NT2/D1 (cell line): ENCODE results near the gene SYTL2.

Experiments used
- DNase-seq: peaks from one replicate; pipeline ENCODE4 v3.0.0-alpha.2; 2011; ENCODE audit warnings: low read depth, low spot score
- H3K27me3 ChIP-seq: 2 replicates; pipeline ENCODE4 v1.6.0; 2011; ENCODE audit warnings: mild to moderate bottlenecking; ENCODE audit not compliant: insufficient read length, insufficient read depth
- H3K36me3 ChIP-seq: 2 replicates; pipeline ENCODE4 v1.6.1; 2011; ENCODE audit warnings: mild to moderate bottlenecking, low read length, mixed read lengths; ENCODE audit not compliant: insufficient read depth, insufficient read length
- H3K4me1 ChIP-seq: 2 replicates; pipeline ENCODE4 v1.5.1; 2011; ENCODE audit not compliant: insufficient read depth, insufficient read length
- H3K4me3 ChIP-seq: 2 replicates; pipeline ENCODE4 v1.5.1; 2011; ENCODE audit warnings: low read depth; ENCODE audit not compliant: insufficient read length
- H3K9ac ChIP-seq: 2 replicates; pipeline ENCODE4 v1.6.0; 2011; ENCODE audit warnings: low read depth; ENCODE audit not compliant: insufficient read length
- H3K9me3 ChIP-seq: 2 replicates; pipeline ENCODE4 v1.5.1; 2011; ENCODE audit warnings: mild to moderate bottlenecking, low read length; ENCODE audit not compliant: insufficient read depth
- SUZ12 ChIP-seq: IDR thresholded peaks from 2 replicates; pipeline ENCODE4 v1.6.1; 2011; ENCODE audit not compliant: insufficient read length, insufficient read depth; ENCODE audit errors: extremely low read depth
- YY1 ChIP-seq: IDR thresholded peaks from 2 replicates; pipeline ENCODE4 v1.6.1; 2011; ENCODE audit not compliant: insufficient read length, insufficient read depth
- ZNF274 ChIP-seq: IDR thresholded peaks from 2 replicates; pipeline ENCODE4 v1.6.1; 2011; ENCODE audit warnings: mild to moderate bottlenecking, low read depth, low read length

SYTL2 gene

DNA sequence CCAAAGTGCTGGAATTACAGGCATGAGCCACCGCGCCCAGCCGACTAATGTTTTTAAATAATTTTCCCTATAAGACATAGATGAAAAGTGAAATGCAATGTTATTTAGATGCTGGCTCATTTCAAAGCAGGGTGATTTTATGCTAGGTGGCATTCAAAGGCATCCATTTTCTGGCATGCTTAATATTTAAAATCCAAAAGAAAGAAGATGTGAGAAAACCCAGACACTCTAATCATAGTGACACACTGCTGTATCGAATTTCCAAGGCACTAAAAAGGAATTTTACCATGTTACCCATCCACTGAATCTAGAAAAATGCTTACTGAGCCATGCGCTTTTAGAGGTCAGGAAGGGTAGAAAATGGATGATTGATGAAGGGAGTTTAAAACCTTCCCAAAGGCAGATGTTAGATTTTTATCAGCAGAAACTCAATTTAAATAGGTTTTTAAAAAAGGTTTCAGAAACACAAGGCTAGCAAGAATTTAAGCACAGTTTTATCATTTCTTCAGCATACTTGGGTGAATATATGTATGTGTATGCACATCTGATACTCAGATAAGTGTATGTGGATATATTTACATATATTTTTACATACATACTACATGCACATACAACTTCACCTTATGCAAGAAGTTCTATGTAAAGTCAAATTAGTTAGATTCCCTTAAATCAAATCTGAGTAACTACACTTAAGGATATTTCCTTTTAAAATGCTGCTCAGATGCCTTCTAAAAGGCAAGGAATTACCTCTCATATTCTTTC, 100.8 kb downstream of the SYTL2 start:
- TF ChIP-seq YY1 (no peak), ZNF274 (no peak), SUZ12 (no peak)
- DNase-seq, result no peak
- Histone ChIP-seq H3K4me1 (no peaks in the 10 kb centered on the region), H3K27me3 (no peaks in the 10 kb centered on the region), H3K9ac (no peak overlapping the region), H3K4me3 (no peak overlapping the region), H3K36me3 (no peaks in the 10 kb centered on the region), H3K9me3 (no peaks in the 10 kb centered on the region)

GRCh38 chr11:85705800-85706199, 105.1 kb downstream of the SYTL2 start:
- DNase-seq, result no peak
- H3K27me3 ChIP-seq, result no peaks in the 10 kb centered on the region
- TF ChIP-seq ZNF274 (no peak), SUZ12 (no peak), YY1 (no peak)
- no peaks in the 10 kb centered on the region for H3K36me3 ChIP-seq
- H3K4me3 ChIP-seq, result no peak overlapping the region
- H3K4me1 ChIP-seq, result no peaks in the 10 kb centered on the region
- no peak overlapping the region for H3K9ac ChIP-seq
- no peaks in the 10 kb centered on the region for H3K9me3 ChIP-seq

DNA sequence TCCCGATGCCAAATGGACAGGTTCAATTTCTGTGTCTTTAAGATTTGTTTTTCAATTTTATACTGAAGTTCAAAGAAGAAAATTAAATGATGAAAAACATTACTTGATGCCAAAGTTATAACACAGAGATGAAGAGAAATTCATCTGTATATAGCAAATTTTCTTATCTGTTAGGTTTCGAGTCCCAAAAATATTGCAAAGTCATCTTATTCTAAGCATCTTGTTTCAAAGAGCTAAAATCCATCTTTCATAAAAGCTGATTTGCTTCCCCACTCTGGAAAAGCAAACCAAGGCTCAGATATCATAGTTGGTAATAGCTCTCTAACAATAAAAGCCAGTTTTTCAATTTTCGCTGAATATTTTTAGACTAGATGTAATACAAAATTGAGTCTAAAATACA, 106.0 kb downstream of the SYTL2 start:
- Histone ChIP-seq H3K27me3 (no peaks in the 10 kb centered on the region), H3K36me3 (no peaks in the 10 kb centered on the region), H3K4me1 (no peaks in the 10 kb centered on the region), H3K9ac (no peak overlapping the region), H3K4me3 (no peak overlapping the region), H3K9me3 (no peaks in the 10 kb centered on the region)
- DNase-seq, result no peak
- TF ChIP-seq SUZ12 (no peak), ZNF274 (no peak), YY1 (no peak)

- Histone ChIP-seq H3K36me3 (peaks cover 2% of the 10 kb centered on the region), H3K4me3 (no peak overlapping the region), H3K9me3 (no peaks in the 10 kb centered on the region), H3K9ac (no peak overlapping the region), H3K27me3 (no peaks in the 10 kb centered on the region), H3K4me1 (no peaks in the 10 kb centered on the region)
- TF ChIP-seq ZNF274 (no peak), SUZ12 (no peak), YY1 (no peak)
- DNase-seq, result no peak
Observed at GRCh38 chr11:85699957-85700741, 110.8 kb downstream of the SYTL2 start.

DNA sequence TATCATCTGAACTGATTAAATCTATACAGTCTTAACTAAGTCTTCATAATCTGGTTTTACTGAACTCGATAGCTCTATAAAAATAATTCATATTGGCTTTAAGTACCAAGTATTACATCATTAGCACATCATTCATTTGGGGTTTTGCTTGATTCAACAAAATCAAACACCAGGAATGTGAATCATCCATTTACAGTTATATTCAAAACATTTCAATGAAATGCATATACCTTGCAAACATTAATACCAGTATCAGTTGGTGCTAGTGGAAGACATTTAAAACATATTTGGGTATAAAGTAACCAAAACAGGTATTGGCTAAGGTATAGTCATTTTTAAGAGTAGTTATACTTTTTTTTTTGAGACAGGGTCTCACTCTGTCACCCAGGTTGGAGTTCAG, 112.7 kb downstream of the SYTL2 start:
- H3K36me3 ChIP-seq, result peaks cover 6% of the 10 kb centered on the region
- no peaks in the 10 kb centered on the region for H3K9me3 ChIP-seq
- H3K9ac ChIP-seq, result no peak overlapping the region
- no peak for DNase-seq
- TF ChIP-seq SUZ12, result no peak
- TF ChIP-seq YY1, result no peak
- no peak for TF ChIP-seq ZNF274
- H3K4me3 ChIP-seq, result no peak overlapping the region
- H3K4me1 ChIP-seq, result no peaks in the 10 kb centered on the region
- no peaks in the 10 kb centered on the region for H3K27me3 ChIP-seq

DNA sequence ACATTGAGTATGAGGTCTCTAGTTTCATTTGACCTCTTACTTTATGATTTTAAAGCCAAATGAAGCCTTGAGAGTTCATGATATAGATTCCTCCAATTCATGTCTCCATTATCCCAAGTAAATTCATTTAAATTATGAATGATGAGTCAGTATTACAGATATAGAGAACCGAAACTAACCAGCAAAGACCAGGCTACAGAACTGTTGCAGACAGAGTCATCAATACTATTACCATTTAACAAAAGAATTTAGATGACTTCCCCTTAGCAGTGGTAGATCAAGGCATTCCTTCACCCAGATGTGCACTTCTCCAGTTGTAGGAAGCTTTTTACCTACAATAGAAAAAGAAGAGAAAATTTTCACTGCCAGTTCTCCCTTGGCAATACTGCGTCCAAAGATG, 113.2 kb downstream of the SYTL2 start:
- DNase-seq, result no peak
- Histone ChIP-seq H3K9me3 (no peaks in the 10 kb centered on the region), H3K36me3 (peaks cover 6% of the 10 kb centered on the region), H3K27me3 (no peaks in the 10 kb centered on the region), H3K9ac (no peak overlapping the region), H3K4me1 (no peaks in the 10 kb centered on the region), H3K4me3 (no peak overlapping the region)
- no peak for TF ChIP-seq ZNF274
- TF ChIP-seq SUZ12, result no peak
- TF ChIP-seq YY1, result no peak

GRCh38 chr11:85695546-85695945, 115.4 kb downstream of the SYTL2 start:
- H3K36me3 ChIP-seq, result peaks cover 9% of the 10 kb centered on the region
- DNase-seq, result no peak
- H3K4me1 ChIP-seq, result no peaks in the 10 kb centered on the region
- H3K9ac ChIP-seq, result no peak overlapping the region
- no peak overlapping the region for H3K4me3 ChIP-seq
- no peaks in the 10 kb centered on the region for H3K9me3 ChIP-seq
- H3K27me3 ChIP-seq, result no peaks in the 10 kb centered on the region
- TF ChIP-seq ZNF274 (no peak), SUZ12 (no peak), YY1 (no peak)
